ENCODE results near the gene NELL1.

Gene NELL1

DNA sequence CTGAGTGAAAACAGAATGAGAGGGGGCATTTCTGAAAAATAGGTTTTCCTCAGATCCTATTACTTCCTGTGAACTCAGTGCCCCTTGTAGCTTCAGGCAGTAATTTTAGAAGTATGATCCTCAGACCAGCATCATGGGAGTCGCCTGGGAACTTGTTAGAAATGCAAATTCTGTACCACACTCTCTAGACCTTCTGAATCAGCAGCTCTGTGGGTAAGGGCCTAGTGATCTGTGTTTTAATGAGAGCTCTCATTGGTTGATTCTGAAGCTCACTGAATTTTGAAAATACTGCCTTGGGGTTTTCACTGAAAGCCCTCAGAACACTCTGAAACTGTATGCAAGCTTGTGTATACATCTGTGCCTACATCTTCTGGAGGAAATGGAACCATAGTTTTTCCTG is 876.3 kb downstream of the NELL1 start:
- TF ChIP-seq, protein P1, sequence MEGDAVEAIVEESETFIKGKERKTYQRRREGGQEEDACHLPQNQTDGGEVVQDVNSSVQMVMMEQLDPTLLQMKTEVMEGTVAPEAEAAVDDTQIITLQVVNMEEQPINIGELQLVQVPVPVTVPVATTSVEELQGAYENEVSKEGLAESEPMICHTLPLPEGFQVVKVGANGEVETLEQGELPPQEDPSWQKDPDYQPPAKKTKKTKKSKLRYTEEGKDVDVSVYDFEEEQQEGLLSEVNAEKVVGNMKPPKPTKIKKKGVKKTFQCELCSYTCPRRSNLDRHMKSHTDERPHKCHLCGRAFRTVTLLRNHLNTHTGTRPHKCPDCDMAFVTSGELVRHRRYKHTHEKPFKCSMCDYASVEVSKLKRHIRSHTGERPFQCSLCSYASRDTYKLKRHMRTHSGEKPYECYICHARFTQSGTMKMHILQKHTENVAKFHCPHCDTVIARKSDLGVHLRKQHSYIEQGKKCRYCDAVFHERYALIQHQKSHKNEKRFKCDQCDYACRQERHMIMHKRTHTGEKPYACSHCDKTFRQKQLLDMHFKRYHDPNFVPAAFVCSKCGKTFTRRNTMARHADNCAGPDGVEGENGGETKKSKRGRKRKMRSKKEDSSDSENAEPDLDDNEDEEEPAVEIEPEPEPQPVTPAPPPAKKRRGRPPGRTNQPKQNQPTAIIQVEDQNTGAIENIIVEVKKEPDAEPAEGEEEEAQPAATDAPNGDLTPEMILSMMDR (IDR thresholded peaks at IDR 0.05; ENCODE audit: insufficient read depth, missing control alignments): no peak
- FAIRE-seq (no peak), DNase-seq (ENCODE audit: insufficient read length, low spot score) (no peak)

DNA sequence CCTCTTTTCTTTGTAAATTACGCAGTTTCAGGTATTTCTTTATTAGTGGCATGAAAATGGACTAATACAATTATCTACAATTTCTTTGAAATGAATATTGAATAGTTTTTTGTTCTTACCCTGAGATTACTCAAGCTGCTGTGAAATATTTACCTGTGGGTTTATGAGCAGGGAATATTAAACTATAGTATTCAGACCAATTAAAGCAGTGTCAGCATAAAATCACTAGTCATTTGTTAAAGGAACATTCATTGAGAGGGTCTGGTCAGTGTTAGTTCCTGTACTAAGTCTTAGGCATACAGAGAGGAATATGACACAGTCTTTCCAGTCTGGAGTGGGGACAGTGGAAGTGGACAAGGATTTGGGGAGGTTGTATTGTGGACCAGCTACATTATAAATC is 877.3 kb downstream of the NELL1 start:
- FAIRE-seq: no peak
- DNase-seq (ENCODE audit: insufficient read length, low spot score): no peak
- TF ChIP-seq, protein P1 (IDR thresholded peaks at IDR 0.05; ENCODE audit: insufficient read depth, missing control alignments): no peak

DNA sequence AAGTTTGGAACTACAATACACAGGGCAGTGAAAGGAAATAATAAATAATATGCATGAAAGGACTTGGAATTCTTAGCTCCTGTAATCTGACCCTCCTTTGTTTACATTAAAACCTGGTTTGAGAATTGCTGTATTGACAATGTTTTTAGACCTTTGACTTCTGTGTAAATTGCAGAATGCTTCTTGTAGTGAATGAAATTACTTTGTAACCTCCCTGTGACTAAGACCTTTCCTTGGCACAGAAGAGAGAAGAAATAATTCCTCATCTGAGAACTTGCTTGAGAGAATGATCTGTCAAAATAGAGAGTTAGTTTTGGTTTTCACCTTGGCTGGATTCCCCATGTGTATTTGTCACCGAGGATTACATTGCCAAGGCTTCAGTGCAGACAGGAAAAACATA is 883.5 kb downstream of the NELL1 start:
- DNase-seq (ENCODE audit: insufficient read length, low spot score) (no peak), FAIRE-seq (no peak)
- TF ChIP-seq, protein P1 (IDR thresholded peaks at IDR 0.05; ENCODE audit: insufficient read depth, missing control alignments): no peak

DNA sequence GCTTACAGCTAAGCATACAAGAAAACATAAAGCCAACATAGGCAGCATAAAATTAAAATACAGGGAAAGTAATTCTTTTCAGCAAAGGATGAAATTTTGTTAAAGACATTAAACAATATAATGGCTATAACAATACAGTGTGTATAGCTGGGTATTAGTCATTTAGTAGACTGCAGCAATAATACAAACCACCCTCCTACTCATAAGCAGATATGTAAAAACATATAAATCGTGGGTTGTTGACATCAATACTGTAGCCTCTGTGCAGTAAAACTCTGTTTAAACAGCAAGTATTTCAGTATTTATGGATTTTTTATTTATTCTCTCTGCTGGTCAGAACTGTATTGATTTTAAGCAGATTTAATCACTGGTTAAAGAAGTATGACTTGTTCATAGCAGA is 884.4 kb downstream of the NELL1 start:
- no peak for DNase-seq (ENCODE audit: insufficient read length, low spot score)
- TF ChIP-seq, protein P1 (IDR thresholded peaks at IDR 0.05; ENCODE audit: insufficient read depth, missing control alignments): no peak
- FAIRE-seq: no peak

DNA sequence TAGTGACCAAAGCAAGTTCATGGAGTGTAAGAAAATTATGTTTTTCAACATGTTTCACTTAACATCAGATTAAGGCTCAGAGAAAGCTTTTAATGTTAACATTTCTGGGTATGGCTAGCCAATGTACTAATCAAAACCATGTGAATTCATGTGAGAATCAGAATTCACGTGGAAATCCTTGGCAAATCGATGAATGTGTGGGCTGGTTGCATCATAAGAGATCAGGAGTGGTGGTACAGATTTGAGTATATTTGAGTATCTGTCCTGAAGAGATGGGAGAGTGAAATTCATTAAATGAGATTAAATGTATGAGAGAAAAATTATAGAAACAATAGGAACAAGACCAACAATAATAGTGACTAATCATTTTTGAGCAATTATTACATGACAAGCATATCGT is 884.9 kb downstream of the NELL1 start:
- no peak for FAIRE-seq
- TF ChIP-seq, protein P1 (IDR thresholded peaks at IDR 0.05; ENCODE audit: insufficient read depth, missing control alignments): no peak

DNA sequence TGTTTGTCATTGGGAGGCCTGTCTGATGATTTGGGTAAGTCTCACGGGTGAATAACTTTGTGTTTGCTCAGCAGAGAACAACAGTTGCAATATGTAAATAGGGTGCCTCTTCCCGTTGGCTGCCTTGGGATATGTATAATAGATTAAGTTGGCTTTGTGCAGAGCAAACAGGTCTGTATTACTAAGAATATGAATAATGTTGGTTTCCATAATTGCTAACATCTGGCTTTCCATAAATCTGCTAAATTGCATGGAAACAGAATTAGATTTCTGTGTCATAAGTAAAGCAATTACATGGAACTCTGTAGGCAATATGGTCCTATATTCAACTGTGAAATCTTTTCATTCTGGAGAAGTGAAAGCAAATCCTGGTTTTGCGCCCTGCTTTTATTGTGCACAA is 887.5 kb downstream of the NELL1 start:
- no peak for FAIRE-seq
- no peak for DNase-seq (ENCODE audit: insufficient read length, low spot score)
- TF ChIP-seq, protein P1 (IDR thresholded peaks at IDR 0.05; ENCODE audit: insufficient read depth, missing control alignments): no peak

More for the DNA sequence above, 884.9 kb downstream of the NELL1 start:
- DNase-seq (ENCODE audit: insufficient read length, low spot score): no peak

DNA sequence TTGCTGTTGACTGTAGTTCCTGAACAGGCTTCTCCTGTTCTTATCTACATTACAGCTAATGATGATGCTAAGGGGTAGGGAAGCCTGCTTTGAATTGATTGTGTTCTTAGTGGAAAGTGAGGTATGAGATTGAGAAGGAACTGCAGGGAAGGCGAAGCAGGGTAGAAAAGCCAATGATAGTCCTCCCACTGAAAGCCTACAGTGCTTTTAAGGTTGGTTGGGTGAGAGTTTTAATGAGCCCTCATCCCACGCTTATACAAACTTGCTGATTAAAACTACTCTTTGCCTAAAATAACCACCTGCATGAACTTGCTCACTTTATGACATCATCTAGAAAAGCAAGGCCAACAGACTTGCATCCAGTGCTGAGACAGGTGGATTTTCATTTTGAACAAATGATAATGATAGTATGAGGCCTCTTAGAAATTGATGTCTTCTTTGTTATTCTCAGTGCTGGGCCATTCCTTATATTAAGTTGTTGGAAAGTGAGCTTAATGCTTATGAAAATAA is 891.1 kb downstream of the NELL1 start:
- TF ChIP-seq, protein P1 (IDR thresholded peaks at IDR 0.05; ENCODE audit: insufficient read depth, missing control alignments): no peak
- no peak for DNase-seq (ENCODE audit: insufficient read length, low spot score)
- no peak for FAIRE-seq

Data from D721Med (cell line).